ENCODE results near the gene MRPL30.
"Not testable (repeated sequence)": the region's sequence is repeated elsewhere in the genome, so short reads cannot be mapped to it uniquely, and the experiment has no call there.

The MRPL30 gene

DNA sequence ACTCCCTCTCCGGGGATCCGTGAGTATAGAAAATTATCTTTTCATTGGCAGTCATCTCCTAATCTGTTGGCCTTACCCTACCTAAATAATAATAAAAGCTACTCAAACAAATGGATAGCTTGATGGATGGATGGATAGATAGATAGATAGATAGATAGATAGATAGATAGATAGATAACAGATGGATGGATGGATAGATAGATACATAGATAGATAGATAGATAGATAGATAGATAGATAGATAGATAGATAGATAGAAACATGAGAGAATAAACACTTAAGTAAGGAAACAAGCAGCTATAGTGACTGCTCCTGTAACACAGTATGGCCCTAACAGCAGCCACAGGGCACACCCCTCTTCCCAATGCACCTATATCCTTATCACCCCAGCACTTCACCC is 35.1 kb downstream of the MRPL30 start:
- TF ChIP-seq, protein P1, sequence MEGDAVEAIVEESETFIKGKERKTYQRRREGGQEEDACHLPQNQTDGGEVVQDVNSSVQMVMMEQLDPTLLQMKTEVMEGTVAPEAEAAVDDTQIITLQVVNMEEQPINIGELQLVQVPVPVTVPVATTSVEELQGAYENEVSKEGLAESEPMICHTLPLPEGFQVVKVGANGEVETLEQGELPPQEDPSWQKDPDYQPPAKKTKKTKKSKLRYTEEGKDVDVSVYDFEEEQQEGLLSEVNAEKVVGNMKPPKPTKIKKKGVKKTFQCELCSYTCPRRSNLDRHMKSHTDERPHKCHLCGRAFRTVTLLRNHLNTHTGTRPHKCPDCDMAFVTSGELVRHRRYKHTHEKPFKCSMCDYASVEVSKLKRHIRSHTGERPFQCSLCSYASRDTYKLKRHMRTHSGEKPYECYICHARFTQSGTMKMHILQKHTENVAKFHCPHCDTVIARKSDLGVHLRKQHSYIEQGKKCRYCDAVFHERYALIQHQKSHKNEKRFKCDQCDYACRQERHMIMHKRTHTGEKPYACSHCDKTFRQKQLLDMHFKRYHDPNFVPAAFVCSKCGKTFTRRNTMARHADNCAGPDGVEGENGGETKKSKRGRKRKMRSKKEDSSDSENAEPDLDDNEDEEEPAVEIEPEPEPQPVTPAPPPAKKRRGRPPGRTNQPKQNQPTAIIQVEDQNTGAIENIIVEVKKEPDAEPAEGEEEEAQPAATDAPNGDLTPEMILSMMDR (IDR thresholded peaks at IDR 0.05; ENCODE audit: low read depth, low read length), result no peak
- DNase-seq (ENCODE audit: extremely low read depth, low read depth), result no peak

DNA sequence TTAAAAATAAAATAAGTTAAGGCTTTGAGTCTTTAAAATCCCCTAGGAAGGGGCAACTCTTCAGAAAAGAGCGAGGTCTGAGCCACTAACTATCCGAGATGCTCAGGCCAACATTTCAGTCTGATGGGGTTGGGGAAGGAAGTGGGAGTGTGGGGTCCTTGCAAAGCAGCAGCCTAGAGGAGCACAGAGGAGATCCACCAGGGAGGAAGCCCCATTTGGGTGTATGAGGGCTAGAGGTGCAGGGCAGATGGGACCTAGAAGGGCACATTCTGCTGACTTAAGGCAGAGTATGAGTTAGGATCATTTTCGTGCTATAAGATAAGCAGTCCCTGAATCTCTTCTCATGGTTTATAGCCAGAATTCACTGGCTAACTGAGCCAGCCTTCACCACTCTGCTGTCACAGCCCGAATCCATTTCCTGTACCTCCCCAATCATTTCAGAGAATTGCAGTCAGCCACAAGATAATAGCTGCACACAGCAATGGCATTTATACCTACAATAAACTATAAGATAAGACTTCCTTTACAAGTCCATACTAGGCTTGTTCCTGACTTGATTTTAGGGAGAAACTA is 37.0 kb downstream of the MRPL30 start:
- no peak for DNase-seq (ENCODE audit: extremely low read depth, low read depth)
- TF ChIP-seq, protein P1 (IDR thresholded peaks at IDR 0.05; ENCODE audit: low read depth, low read length), result no peak

DNA sequence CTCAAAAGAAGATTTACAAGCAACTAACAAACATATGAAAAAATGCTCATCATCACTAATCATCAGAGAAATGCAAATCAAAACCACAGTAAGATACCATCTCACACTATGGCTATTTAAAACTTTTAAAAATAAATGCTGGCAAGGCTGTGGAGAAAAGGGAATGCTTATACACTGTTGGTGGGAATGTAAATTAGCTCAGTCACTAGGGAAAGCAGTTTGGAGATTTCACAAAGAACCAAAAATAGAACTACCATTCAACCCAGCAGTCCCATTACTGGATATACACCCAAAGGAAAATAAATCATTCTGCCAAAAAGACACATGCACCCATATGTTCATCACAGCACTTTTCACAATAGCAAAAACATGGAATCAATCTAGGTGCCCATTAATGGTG is 52.2 kb downstream of the MRPL30 start:
- DNase-seq (ENCODE audit: extremely low read depth, low read depth), result not testable (repeated sequence)

DNA sequence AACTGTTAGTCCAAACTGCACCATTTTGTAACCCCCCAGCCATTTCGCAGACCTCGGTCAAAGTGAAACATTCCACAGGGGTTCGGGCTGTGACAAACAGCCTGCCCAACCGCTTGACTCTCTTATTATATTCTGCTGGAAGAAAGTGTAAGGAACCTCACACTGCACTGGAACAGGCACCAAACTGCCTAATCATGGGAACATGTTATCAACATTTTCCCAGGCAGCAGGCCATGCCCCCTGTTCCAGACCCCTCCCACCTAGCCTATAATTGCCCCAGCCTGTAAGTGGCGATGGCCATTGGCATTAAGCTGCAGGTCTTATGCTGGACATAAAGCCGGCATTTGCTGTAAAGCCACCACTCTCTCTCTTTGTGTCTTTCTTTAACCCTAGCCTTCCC is 57.6 kb downstream of the MRPL30 start:
- DNase-seq (ENCODE audit: extremely low read depth, low read depth), result no peak
- TF ChIP-seq, protein P1 (IDR thresholded peaks at IDR 0.05; ENCODE audit: low read depth, low read length), result no peak

DNA sequence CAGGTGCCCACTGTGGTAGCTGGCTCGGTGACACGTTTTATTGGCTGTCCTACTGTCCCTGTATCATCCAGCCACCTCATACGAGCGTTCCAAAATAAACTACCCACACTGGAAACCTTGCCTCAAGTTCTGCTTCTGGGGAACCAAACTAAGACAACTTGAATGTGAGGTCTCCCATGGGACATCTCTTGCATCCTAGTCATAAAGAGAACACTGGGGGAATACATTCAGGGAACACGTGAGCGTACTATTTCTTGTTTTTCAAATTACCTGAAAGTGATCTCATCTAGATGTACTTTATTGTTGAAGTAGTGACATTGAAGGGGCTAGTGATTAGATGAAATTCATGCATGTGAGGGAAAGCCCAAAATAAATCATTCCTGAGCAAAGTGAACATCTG is 59.4 kb downstream of the MRPL30 start:
- TF ChIP-seq, protein P1 (IDR thresholded peaks at IDR 0.05; ENCODE audit: low read depth, low read length), result no peak
- DNase-seq (ENCODE audit: extremely low read depth, low read depth), result no peak

DNA sequence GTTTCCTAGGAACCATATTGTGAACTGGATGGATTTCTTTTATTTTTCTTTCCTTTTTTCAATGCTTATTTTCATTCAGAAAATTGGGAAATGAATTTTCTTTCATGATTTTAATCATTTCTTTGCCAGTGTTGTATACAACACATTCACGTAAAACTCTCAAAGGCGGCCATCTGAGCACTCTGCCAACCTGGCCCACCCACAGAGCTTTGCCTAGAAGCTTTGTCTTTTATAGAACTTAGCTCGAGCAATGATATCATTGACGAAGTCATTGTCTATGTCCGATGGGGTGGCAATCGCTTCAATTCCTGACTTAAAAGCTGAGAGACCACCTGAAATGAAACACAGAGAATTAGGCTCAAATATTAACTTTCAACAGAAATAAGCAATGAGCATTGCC is 61.2 kb downstream of the MRPL30 start:
- TF ChIP-seq, protein P1 (IDR thresholded peaks at IDR 0.05; ENCODE audit: low read depth, low read length), result no peak
- no peak for DNase-seq (ENCODE audit: extremely low read depth, low read depth)
